Hepatocyte (in vitro differentiated cells): Measurements from ENCODE around the gene UTP4.

Experiments
- CTCF ChIP-seq: fragments of 200-600 bp; sonication (generic); IDR thresholded peaks from 2 replicates; pipeline ENCODE4 v1.5.1; 2016; ENCODE audit warnings: antibody characterized with exemption, mild to moderate bottlenecking; ENCODE audit not compliant: poor library complexity
- EZH2 ChIP-seq: fragments of 200-600 bp; sonication (generic); IDR thresholded peaks from 2 replicates; pipeline ENCODE4 v1.6.1; 2016; ENCODE audit warnings: antibody characterized with exemption, mild to moderate bottlenecking, borderline replicate concordance
- EZH2phosphoT487 ChIP-seq: fragments of 200-600 bp; sonication (generic); IDR thresholded peaks from one replicate; pipeline ENCODE4 v1.6.1; 2018; ENCODE audit warnings: antibody characterized with exemption, mild to moderate bottlenecking, low read depth, moderate library complexity; ENCODE audit not compliant: unreplicated experiment, severe bottlenecking

DNA sequence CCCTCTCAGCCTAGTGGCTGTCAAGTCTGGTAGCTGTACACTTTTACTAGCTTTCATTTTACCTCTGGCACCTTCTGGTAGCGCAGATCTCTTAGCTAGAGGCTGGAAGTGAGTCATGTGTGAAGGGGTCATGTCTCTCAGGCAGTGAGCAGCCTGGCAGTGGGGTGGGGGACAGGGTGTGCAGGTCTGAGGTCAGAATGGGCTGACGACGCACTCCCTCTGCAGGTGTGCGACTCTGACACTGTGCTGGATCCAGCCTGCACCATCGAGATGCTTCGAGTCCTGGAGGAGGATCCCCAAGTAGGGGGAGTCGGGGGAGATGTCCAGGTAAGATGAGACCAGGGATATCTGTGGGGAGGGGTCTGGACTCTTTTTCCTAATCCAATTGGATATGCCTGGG is 19.2 kb upstream of the UTP4 start:
- TF ChIP-seq CTCF (no peak), EZH2phosphoT487 (no peak), EZH2 (no peak)
